PC-3 (cell line): ENCODE results near the gene ATP10B.

Source experiments
- EZH2 ChIP-seq: fragments of 300-600 bp; sonication (generic); IDR thresholded peaks from one replicate; pipeline ENCODE4 v1.6.1; 2017; ENCODE audit warnings: antibody characterized with exemption, mild to moderate bottlenecking, low read length; ENCODE audit not compliant: unreplicated experiment
- TF ChIP-seq, protein P1 (sequence below): fragments of 300-600 bp; sonication (generic); conservative IDR thresholded peaks from 2 replicates; pipeline ENCODE4 v1.5.1; 2017; ENCODE audit warnings: antibody characterized with exemption, low read depth, mild to moderate bottlenecking, low read length

DNA sequence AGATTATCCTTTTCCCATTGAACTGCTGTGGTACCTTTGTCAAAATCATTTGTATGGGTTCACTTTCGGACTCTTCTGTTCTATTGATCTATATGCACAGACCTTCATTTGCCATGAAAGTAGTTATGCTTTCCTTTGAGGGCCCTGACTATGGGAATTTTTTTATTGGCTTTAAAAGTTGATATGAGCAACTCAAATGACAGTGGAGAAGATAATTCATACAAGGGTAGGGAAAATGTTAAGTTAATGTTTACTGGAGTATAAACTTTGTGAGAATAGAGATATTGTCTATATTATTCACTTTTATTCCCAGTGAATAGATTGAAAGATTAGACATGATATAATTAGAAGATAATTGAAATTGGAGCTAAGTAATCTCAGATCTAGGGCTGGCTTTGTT lies 94.8 kb downstream of the ATP10B start:
- TF ChIP-seq, protein P1, sequence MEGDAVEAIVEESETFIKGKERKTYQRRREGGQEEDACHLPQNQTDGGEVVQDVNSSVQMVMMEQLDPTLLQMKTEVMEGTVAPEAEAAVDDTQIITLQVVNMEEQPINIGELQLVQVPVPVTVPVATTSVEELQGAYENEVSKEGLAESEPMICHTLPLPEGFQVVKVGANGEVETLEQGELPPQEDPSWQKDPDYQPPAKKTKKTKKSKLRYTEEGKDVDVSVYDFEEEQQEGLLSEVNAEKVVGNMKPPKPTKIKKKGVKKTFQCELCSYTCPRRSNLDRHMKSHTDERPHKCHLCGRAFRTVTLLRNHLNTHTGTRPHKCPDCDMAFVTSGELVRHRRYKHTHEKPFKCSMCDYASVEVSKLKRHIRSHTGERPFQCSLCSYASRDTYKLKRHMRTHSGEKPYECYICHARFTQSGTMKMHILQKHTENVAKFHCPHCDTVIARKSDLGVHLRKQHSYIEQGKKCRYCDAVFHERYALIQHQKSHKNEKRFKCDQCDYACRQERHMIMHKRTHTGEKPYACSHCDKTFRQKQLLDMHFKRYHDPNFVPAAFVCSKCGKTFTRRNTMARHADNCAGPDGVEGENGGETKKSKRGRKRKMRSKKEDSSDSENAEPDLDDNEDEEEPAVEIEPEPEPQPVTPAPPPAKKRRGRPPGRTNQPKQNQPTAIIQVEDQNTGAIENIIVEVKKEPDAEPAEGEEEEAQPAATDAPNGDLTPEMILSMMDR: no peak
- no peak for TF ChIP-seq EZH2
